GM04503 (cell line): Measurements from ENCODE around the gene BTG1.

Experiments
- DNase-seq: peaks from one replicate; pipeline ENCODE4 v3.0.0-alpha.2; 2012; ENCODE audit warnings: low read depth

The BTG1 gene

DNA sequence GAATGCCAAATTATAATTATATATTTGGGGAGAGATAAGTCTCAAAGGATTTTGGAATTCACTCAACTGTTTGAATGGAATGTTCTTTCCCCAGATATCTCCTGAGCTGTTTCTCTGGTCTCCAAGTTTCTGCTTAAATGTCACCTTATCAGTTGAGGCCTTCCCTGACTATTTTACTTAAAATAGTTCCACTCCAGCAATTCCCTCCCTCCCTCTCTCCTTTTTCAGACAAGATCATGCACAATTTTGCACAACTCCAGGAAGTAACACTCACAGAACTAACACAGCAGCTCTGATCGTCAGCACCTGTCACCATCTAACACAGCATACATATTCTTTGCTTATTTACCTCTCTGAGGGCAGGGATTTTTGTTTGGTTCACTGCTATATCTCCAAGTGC lies 12.5 kb downstream of the BTG1 start:
- DNase-seq: no peak

GRCh38 chr12:92132288-92132687 lies 13.4 kb downstream of the BTG1 start:
- no peak for DNase-seq

DNA sequence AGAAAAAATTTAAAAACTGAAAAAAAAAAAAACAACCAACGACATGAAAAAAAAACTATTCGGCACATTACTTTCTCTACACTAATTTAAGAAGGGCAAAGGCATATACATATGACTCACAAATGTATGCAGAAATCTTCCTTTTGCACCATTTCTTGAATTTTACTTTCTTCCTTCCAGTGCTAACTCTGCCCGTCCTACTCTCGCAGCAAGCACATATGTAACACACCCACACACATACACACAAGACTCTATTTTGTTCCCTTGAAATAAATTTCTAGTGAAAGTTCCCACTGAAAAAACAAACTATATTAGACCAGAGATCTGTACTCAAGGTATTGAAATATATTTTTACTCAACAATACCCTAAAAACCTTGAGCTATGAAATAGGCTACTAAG lies 14.6 kb downstream of the BTG1 start:
- DNase-seq: no peak

- DNase-seq: no peak
Measured at GRCh38 chr12:92129609-92130008, 16.0 kb downstream of the BTG1 start.

DNA sequence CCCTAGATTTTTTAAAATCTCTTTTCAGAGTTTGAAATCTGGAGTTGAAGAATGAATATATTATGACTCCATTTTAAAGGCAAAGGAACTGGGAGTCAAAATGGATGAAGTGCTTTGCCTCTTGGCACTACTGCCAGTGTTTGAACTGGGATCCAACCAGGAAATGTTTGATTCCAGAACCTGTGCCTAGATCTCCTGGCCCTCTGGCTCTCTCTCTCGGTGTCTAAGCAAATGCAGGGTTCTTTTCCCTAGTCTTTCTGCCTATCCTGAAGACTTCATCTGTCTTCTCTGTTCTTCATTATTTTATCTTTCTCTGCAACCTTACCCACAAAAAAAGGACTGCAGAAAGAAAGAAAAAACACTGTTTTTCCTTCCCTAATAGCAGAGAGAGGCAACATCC lies 17.0 kb downstream of the BTG1 start:
- DNase-seq: no peak

DNA sequence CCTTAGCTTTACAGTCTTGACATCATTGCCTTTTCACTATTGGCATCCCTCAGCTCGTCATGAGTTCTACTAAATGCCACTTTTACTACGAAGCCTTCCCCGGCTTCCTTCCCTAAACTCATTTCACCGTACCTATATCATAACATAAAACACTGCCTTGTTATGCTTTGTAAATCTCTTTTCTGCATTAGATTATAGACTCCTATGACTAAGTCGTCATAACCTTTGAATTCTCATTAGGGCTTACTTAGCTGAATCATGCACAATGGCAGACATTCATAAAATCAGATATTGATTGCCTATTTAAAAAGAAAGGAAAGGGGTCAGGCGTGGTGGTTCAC lies 21.0 kb downstream of the BTG1 start:
- DNase-seq: no peak

GRCh38 chr12:92123780-92124688 lies 21.6 kb downstream of the BTG1 start:
- DNase-seq: no peak

GRCh38 chr12:92122941-92123779 lies 22.5 kb downstream of the BTG1 start:
- no peak for DNase-seq

GRCh38 chr12:92121826-92122225 lies 23.8 kb downstream of the BTG1 start:
- DNase-seq: no peak

GRCh38 chr12:92118826-92119536 lies 26.7 kb downstream of the BTG1 start:
- DNase-seq: no peak

DNA sequence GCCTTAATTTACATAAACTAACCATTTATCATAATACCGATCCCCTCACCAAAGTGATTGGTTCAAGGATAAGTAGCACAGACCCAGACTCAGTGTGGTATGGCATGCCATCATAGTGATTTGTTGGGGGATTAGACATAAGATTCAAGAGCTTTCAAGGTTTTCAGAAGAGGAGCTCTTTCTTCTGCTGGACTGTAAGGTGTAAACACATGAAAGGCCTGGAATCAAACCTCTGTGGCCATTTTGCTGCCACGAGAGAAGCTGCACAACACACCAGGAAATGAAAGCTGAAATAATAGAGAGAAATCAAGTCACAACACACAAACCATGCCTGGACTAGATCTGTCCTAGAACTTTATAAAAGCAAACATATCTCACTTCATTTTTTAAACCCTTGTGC lies 30.8 kb downstream of the BTG1 start:
- no peak for DNase-seq

DNA sequence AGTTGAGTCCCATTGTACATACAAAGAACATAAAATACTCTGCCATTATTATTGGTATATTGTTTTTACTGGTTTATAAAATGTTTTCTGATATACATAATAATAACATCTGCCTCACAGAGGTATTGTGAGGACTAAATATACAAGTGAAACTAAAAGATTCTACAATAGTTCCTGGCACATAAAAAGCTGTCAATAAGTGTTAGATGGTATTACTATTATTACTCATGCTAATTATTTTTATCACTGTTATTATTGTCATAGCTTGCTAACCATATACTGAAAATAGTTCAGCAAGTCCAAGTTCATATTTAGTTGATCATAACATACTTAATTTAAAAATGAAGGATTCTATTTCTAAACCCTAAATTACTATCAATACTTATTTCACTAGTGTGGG lies 34.4 kb downstream of the BTG1 start:
- DNase-seq: no peak

GRCh38 chr12:92110083-92110640 lies 35.5 kb downstream of the BTG1 start:
- no peak for DNase-seq

GRCh38 chr12:92109613-92110012 lies 36.0 kb downstream of the BTG1 start:
- DNase-seq: no peak

DNA sequence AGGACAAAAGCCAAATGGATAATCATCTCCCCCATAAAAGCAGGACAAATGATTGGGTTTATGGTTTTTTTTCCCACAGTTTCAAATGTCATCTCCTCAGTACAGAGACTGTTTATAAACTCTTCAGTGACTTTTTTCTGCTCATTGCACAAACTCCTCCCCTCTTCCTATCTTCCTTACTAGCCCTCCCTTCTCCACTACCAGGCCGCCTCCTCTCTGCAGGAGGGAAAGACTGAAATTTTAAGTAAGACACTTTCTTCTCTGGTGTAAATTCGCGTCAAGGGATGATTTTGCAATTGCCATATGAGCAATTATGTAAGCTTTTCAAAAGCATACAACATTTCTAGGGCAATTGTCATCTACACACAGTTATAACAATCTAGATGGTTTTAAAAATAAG lies 37.0 kb downstream of the BTG1 start:
- DNase-seq: peak; percentile 56

GRCh38 chr12:92107621-92108131 lies 38.0 kb downstream of the BTG1 start:
- DNase-seq: no peak

GRCh38 chr12:92107094-92107493 lies 38.6 kb downstream of the BTG1 start:
- DNase-seq: no peak

DNA sequence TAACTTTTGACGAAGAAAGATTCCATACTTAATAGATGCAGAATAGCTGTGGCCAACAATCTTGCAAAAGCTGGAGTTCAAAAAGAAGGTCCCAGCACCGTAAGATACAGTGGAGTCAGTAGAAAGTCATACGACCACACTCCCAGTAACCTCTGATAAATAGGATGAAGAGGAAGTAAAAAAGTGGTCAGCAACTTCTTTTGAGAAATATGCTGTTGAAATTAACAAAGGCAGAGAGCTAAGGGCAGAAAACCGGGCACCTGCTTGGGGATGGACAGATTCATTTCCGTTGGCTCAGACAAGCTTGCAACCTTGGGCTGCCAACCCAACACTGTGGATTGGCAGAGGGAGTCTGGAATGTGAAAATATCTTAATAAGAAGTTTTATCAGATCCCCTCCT lies 40.0 kb downstream of the BTG1 start:
- no peak for DNase-seq

- no peak for DNase-seq
Measured at GRCh38 chr12:92105110-92105509, 40.5 kb downstream of the BTG1 start.

GRCh38 chr12:92102606-92103005 lies 43.0 kb downstream of the BTG1 start:
- DNase-seq: no peak

- no peak for DNase-seq
Measured at GRCh38 chr12:92098594-92099380, 46.9 kb downstream of the BTG1 start.
